DND-41 (cell line): Measurements from ENCODE around the gene LRRC74A.
A peak's percentile ranks its signal among the peaks of the same experiment; 100 is the strongest.

Experiments
- ATAC-seq: fragments of 200-7000 bp; cut with Tn5 transposase; 3 replicates; pipeline ENCODE4 v1.9.1; 2021; ENCODE audit warnings: low read depth; ENCODE audit not compliant: insufficient read depth
- DNase-seq: peaks from one replicate; pipeline ENCODE4 v3.0.0-alpha.2; 2020
- H2AFZ ChIP-seq: 2 replicates; pipeline ENCODE4 v1.6.0; 2012; ENCODE audit warnings: low read depth, low read length
- H3K27ac ChIP-seq: 2 replicates; pipeline ENCODE4 v1.5.1; 2012; ENCODE audit warnings: low read length, inconsistent platforms
- H3K27me3 ChIP-seq: fragments of 200-600 bp; sonication (generic); 2 replicates; pipeline ENCODE4 v1.6.0; 2012; ENCODE audit warnings: low read length, mild to moderate bottlenecking, inconsistent platforms; ENCODE audit not compliant: insufficient read depth, poor library complexity
- H3K36me3 ChIP-seq: 2 replicates; pipeline ENCODE4 v1.5.1; 2012; ENCODE audit warnings: low read length, inconsistent platforms; ENCODE audit not compliant: insufficient read depth
- H3K4me1 ChIP-seq: 2 replicates; pipeline ENCODE4 v1.5.1; 2012; ENCODE audit warnings: mild to moderate bottlenecking, low read length; ENCODE audit not compliant: insufficient read depth
- H3K4me2 ChIP-seq: 2 replicates; pipeline ENCODE4 v1.6.0; 2012; ENCODE audit warnings: mild to moderate bottlenecking, moderate library complexity, low read length, inconsistent platforms; ENCODE audit not compliant: insufficient read depth
- H3K4me3 ChIP-seq, 2 experiments: fragments of 200-600 bp in 1 of 2; shearing (Covaris generic) in 1 of 2; 2 replicates each; pipeline ENCODE4 v1.5.1; 2012 to 2016; ENCODE audit warnings: inconsistent platforms in 2 of 2, low read length in 2 of 2, mild to moderate bottlenecking in 2 of 2, low read depth in 1 of 2, moderate library complexity in 1 of 2
- H3K79me2 ChIP-seq: 2 replicates; pipeline ENCODE4 v1.6.0; 2012; ENCODE audit warnings: low read length, inconsistent platforms; ENCODE audit not compliant: insufficient read depth
- H3K9ac ChIP-seq: 2 replicates; pipeline ENCODE4 v1.6.0; 2012; ENCODE audit warnings: low read depth, mild to moderate bottlenecking, inconsistent platforms, low read length, moderate library complexity
- H3K9me3 ChIP-seq: 2 replicates; pipeline ENCODE4 v1.5.1; 2012; ENCODE audit warnings: low read length, moderate library complexity, mild to moderate bottlenecking, inconsistent platforms; ENCODE audit not compliant: insufficient read depth, severe bottlenecking
- H4K20me1 ChIP-seq: 2 replicates; pipeline ENCODE4 v1.6.0; 2012; ENCODE audit warnings: low read length; ENCODE audit not compliant: insufficient read depth
- EZH2 ChIP-seq: IDR thresholded peaks from 3 replicates; pipeline ENCODE4 v1.6.1; 2012; ENCODE audit warnings: borderline replicate concordance, low read depth, mild to moderate bottlenecking, moderate library complexity, low read length, inconsistent platforms; ENCODE audit not compliant: severe bottlenecking
- TF ChIP-seq, protein P1 (sequence below): IDR thresholded peaks from 2 replicates; pipeline ENCODE4 v1.5.1; 2012; ENCODE audit warnings: borderline replicate concordance, low read length, moderate library complexity, mild to moderate bottlenecking; ENCODE audit not compliant: poor library complexity, severe bottlenecking; ENCODE audit errors: extremely low read depth

LRRC74A gene

DNA sequence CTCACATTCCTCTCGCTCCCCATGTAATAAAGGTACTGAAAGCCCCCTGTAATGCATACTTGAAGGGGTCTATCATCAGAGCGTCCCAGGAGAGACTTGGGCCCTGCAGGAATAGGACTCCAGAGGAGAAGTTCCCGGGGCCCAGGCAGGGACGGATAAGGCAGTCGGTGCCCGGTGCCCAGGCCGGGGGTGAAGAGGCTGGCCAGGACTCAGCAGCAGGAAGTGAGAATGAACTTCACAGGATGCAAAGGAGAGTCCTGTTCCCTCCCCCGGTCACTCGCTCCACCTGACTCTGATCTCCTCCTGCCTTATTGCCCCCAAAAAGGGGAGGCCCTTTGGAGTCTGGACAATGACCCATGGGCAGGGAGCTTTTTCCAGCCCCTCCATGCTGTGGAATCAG is 40.2 kb downstream of the LRRC74A start:
- H3K4me1 ChIP-seq = no peaks in the 10 kb centered on the region
- H3K4me3 ChIP-seq = no peak overlapping the region
- DNase-seq (no peak), ATAC-seq (no peak)
- H3K36me3 ChIP-seq = no peaks in the 10 kb centered on the region
- H3K27me3 ChIP-seq = peaks cover 4% of the 10 kb centered on the region
- no peak overlapping the region for H3K9ac ChIP-seq
- H2AFZ ChIP-seq = no peak overlapping the region
- no peaks in the 10 kb centered on the region for H3K9me3 ChIP-seq
- no peaks in the 10 kb centered on the region for H3K79me2 ChIP-seq
- TF ChIP-seq, protein P1, sequence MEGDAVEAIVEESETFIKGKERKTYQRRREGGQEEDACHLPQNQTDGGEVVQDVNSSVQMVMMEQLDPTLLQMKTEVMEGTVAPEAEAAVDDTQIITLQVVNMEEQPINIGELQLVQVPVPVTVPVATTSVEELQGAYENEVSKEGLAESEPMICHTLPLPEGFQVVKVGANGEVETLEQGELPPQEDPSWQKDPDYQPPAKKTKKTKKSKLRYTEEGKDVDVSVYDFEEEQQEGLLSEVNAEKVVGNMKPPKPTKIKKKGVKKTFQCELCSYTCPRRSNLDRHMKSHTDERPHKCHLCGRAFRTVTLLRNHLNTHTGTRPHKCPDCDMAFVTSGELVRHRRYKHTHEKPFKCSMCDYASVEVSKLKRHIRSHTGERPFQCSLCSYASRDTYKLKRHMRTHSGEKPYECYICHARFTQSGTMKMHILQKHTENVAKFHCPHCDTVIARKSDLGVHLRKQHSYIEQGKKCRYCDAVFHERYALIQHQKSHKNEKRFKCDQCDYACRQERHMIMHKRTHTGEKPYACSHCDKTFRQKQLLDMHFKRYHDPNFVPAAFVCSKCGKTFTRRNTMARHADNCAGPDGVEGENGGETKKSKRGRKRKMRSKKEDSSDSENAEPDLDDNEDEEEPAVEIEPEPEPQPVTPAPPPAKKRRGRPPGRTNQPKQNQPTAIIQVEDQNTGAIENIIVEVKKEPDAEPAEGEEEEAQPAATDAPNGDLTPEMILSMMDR = no peak
- no peak for TF ChIP-seq EZH2
- no peaks in the 10 kb centered on the region; the same call in 1 of the 2 replicates for H4K20me1 ChIP-seq
- H3K4me2 ChIP-seq = no peak overlapping the region
- no peak overlapping the region for H3K27ac ChIP-seq

DNA sequence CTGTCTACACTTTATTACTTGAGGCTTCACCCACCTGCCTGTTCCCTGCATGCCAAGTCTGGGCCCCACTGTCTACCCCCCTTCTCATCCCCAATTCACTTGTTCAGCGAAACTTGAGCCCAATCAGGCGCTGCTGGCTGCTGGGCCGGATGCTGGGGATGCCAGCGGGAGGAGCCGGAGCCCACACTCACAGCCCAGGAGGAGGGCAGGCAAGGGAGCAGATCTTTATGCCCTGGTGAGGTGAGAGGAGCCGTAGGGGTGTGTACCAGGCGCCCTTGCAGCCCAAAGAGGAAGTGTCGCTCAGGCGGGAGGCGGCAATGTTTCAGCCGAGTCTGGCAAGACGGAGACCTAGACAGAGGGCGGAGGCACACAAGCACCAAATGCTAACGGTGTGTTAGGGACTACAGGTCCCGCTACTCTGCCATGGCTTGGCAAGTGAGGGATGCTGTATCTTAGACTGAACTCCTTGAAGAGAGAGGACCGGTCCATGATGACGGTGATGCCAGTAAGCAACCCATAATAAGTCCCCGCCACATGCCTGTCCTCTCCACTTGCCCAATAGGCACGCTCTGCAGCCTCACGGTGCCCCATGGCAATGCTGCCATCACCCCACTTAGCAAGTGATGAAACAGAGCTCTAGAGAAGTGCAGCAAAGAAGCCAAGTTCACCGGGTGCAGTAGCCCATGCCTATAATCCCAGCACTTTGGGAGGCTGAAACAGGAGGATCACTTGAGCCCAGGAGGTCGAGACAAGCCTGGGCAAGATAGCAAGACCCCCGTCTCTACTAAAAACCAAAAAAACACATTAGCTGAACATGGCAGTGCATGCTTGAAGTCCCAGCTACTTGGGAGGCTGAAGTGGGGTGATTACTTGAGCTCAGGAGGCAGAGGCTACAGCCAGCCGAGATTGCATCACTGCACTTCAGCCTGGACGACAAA is 41.6 kb downstream of the LRRC74A start:
- peak; percentile 39 for DNase-seq
- Histone ChIP-seq H4K20me1 (no peaks in the 10 kb centered on the region; the same call in 1 of the 2 replicates), H3K4me3 (no peak overlapping the region), H3K9ac (no peak overlapping the region), H2AFZ (no peak overlapping the region), H3K4me2 (no peak overlapping the region), H3K4me1 (no peaks in the 10 kb centered on the region), H3K9me3 (no peaks in the 10 kb centered on the region), H3K27me3 (peaks cover 4% of the 10 kb centered on the region), H3K36me3 (no peaks in the 10 kb centered on the region), H3K79me2 (no peaks in the 10 kb centered on the region), H3K27ac (no peak overlapping the region)
- TF ChIP-seq, protein P1 = no peak
- TF ChIP-seq EZH2 = no peak
- peak; percentile 72 for ATAC-seq

DNA sequence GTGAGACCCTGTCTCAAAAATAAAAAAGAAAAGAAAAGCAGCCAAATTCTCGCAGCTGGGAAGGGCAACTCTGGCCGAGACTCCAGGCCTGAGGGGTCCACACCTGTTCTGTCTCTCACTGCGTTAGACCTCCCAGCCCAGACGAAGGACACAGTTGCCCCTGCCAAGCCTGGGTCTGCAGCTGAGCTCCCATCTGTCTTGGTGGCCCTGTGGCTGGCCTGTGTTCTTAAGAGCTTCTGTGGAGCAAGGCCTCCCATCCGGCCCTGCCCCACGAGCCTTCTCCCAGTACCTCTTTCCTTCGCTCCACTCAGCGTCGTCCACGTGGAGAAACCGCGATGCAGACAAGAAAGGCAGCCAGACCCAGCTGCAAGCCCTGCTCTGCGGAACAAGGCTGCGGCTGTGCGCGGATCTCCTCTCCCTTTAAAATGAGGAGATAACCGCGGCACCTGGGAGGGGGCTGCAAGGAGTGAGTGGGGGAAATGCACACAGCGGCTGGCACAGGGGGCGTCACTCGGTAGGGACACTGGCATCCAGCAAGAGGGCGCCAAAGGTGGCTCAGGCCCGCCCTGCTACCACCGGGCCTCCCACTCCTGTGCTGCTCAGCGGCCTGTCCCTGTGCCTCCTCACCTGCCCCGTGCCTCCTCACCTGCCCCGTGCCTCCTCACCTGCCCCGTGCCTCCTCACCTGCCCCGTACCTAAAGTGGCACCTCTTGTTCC is 42.4 kb downstream of the LRRC74A start:
- Histone ChIP-seq H3K27me3 (peaks cover 4% of the 10 kb centered on the region), H4K20me1 (no peaks in the 10 kb centered on the region; the same call in 1 of the 2 replicates), H2AFZ (no peak overlapping the region), H3K4me1 (no peaks in the 10 kb centered on the region), H3K9me3 (no peaks in the 10 kb centered on the region), H3K4me3 (no peak overlapping the region), H3K79me2 (no peaks in the 10 kb centered on the region), H3K4me2 (no peak overlapping the region), H3K36me3 (no peaks in the 10 kb centered on the region), H3K27ac (no peak overlapping the region), H3K9ac (no peak overlapping the region)
- TF ChIP-seq, protein P1 = peak; percentile 9
- no peak for TF ChIP-seq EZH2
- ATAC-seq (no peak), DNase-seq (no peak)
